HG02571 (cell line): ENCODE results near the gene CLCN2.

Experiments
- ATAC-seq: cut with Tn5 transposase; IDR thresholded peaks from one replicate; pipeline ENCODE4 v1.9.1; 2021; ENCODE audit warnings: mild to moderate bottlenecking, moderate library complexity; ENCODE audit not compliant: unreplicated experiment

Gene CLCN2

GRCh38 chr3:184381261-184382224 is 20.1 kb upstream of the CLCN2 start:
- no peak for ATAC-seq

GRCh38 chr3:184380627-184381260 is 19.3 kb upstream of the CLCN2 start:
- ATAC-seq, result no peak

GRCh38 chr3:184380185-184380626 is 18.8 kb upstream of the CLCN2 start:
- no peak for ATAC-seq

DNA sequence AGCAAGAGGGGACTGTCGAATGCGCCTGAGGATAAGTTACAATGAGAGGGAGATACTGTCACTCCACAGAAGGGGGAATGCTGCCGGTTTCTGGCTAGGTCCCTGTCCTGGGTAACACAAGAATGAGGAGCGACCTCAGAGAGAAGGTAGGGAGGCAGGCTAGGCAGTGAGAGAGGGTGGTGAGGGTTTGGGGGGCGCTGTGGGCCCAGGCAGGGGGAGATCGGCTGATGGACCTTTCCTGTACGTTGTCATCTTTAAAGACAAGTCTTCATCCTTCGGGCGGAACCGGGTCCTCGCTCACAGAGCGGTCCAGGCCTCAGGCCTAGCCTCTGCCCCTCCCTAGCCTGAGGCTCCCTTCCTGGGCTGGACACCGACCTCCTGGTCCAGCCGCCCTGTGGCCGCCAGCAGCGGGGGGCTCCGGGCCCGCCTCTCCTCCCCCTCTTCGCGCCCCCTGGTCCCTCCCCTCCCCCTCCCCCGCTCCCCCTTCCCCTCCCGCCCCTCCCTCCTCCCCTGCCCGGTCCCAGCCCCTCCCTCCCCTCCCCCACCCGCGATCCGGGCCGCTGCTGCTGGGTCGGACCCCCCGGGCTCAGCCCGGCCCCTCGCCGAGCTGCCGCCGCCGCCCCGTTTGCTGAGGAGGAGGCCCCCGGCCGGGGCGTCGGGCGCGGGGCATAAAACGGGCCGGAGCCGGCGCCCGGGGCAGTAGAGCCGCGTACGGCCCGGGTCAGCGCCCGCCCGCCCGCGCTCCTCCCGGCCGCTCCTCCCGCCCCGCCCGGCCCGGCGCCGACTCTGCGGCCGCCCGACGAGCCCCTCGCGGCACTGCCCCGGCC is 18.2 kb upstream of the CLCN2 start, which contains the start of gene CHRD:
Gene CHRD, plus strand, starts transcription at position 697 of the 827 bp plus-strand sequence. CDS start 265 bp downstream, outside the sequence.
- no peak for ATAC-seq

GRCh38 chr3:184378651-184379357 is 17.4 kb upstream of the CLCN2 start:
- no peak for ATAC-seq

DNA sequence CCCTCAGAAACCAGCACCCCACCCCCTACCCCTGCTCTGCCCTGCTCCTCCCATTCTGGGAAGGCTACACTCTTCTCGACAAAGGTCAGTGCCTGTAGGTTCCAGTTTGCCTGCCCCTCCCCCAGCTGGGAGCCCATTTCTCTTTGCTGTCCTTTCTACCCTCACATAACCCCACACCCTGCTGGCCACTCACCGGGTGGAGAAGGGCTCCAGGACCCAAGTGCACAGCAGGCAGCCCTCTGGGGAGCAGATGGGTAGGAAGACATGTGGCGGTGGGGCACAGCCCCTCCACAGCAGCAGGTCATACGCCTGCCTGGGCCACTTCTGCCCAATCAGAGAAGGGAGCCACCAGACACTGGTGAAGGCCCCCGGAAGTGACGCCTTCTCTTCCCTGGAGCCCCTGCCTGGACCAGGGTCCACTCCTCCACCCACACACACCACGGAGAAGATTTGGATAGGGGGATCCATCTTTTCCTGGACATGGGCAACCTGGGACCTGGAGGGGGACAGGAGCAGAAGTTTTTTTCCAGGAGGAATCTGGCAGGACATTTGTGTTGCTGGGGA is 16.6 kb upstream of the CLCN2 start, which contains the start of gene THPO:
Gene THPO, minus strand, starts transcription at position 326 of the 564 bp plus-strand sequence. CDS start 1,948 bp downstream, outside the sequence.
- ATAC-seq, result no peak

DNA sequence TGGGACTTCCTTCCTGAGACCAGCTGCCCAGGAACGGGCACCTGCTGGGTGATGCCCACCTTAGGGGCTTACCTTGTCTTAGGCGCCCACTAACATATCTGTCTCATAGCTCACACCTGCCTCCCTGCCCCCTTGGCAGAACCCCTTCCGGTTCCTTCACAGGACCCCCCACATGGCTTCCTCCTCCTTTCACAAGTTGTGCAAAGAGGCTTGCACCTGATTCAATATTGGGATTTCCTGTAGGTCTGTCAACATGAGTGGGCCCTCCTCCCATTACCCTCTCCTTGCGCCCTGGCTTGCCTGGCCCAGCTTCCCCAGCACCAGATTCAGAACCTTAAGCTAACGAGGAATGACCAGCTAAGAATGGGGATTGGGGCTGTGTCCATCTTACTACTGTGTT is 16.0 kb upstream of the CLCN2 start:
- ATAC-seq, result no peak

DNA sequence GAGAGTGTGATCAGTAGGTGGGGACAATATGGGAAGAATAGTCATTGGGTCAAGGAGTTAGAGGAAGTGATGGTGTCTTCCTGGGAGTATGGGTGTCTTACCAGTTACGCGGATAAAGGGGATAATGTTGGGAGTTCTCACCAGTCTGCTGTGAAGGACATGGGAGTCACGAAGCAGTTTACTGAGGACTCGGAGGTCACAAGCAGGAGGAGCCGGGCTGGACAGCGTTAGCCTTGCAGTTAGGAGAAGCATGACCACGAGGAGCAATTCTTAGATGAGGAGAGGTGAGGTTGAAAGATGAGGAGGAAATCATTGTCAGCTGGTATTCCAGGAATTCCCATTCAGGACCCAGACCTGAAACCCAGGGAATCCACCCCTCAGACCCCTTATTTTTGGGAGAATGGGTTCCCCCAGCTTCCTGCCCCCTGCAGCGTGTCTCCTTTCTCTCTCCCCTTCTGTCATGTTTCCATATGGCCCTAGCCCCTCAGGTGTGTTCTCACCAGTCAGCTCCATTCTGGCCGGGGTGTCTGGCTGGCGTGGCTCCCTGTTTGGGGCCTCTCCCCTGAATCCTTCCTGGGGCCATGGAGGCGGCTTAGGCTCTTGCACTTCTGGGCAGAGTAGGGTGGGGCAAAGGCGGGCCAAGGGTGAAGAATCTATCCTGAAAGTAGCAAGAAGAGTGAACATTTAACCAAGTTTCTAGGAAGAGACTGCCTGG is 14.5 kb upstream of the CLCN2 start:
- no peak for ATAC-seq

DNA sequence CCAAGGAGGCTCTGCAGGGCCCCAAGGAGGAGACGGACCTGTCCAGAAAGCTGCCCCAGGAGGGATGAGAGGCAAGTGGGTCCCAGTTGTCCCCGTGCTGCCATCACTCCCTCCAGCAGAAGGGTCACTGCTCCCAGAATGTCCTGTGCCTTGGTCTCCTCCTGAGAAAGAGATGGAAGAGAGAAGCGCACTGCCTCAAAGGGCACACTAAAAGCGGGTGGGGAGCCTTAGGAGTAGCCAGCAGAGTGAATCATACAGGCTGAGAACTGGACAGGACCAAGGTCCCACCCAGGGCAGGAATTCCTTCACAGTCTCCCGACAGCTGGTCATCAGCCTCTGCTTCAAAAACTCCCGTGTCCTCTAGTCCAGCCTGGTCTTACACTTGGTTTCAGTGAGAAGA is 12.0 kb upstream of the CLCN2 start:
- ATAC-seq, result no peak

DNA sequence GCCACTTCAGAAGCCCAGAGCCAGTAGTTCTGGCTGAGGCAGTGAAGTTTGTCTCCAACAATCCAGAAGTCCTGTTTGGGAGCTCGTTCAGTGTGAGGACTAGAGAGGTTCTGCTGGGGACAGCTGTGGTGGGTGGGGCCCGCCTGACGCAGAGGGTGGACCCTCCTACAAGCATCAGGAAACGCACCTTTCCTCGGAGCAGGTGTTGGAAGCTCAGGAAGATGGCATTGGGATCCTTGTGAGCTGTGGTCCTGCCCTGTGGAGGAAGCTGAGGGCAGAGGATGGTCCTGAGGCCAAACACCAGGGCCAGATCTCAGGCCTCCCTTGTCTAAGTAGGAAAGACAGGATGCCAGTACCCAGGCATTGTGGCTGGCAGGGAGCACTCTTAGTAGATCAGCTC is 11.5 kb upstream of the CLCN2 start:
- ATAC-seq, result no peak

DNA sequence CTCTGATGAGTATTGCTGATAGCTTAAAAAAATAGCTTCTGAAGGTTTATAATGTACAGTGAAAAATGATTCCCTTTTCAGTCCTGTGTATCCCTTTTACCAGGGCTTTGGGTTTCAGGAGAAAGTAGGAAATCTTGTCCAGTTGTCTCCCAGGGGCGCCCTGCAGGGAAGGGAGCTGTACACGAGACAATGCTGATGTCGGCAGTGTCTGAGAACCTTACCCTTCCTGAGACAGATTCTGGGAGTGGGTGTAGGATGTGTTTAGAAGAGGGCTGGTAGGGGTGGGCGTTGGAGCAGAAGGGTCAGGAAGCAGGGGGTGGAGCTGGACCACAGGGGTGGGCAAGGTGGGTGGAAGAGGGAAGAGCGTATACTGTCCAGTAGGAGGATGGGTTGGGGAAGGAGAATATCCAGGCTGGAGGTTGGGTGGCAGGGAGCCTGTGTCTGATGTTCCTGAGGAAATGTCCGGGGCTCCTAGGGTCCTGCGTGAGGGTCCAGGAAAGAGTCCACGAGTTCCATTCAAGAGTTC is 11.0 kb upstream of the CLCN2 start:
- ATAC-seq, result no peak

- no peak for ATAC-seq
These were observed 10.2 kb upstream of the CLCN2 start for GRCh38 chr3:184371570-184372018.

- ATAC-seq, result no peak
These were observed 7.3 kb upstream of the CLCN2 start for GRCh38 chr3:184368586-184369183.

DNA sequence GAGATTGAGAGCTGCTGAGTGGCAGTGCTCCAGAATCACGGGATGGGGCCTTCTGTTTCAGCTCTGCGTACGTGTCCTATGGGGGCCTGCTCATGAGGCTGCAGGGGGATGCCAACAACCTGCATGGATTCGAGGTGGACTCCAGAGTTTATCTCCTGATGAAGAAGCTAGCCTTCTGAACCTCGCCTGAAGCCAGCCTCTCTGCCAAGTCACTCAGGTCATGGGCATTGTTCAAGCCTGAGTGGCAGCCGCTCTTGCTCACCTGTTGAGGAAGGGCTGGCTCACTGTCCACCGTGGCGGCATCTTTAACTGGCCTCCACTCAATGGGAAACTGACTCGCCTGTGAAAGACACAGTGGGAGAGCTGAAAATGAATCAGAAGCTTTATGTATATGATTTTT is 6.7 kb upstream of the CLCN2 start:
- no peak for ATAC-seq

GRCh38 chr3:184366619-184367289 is 5.3 kb upstream of the CLCN2 start:
- ATAC-seq, result no peak

DNA sequence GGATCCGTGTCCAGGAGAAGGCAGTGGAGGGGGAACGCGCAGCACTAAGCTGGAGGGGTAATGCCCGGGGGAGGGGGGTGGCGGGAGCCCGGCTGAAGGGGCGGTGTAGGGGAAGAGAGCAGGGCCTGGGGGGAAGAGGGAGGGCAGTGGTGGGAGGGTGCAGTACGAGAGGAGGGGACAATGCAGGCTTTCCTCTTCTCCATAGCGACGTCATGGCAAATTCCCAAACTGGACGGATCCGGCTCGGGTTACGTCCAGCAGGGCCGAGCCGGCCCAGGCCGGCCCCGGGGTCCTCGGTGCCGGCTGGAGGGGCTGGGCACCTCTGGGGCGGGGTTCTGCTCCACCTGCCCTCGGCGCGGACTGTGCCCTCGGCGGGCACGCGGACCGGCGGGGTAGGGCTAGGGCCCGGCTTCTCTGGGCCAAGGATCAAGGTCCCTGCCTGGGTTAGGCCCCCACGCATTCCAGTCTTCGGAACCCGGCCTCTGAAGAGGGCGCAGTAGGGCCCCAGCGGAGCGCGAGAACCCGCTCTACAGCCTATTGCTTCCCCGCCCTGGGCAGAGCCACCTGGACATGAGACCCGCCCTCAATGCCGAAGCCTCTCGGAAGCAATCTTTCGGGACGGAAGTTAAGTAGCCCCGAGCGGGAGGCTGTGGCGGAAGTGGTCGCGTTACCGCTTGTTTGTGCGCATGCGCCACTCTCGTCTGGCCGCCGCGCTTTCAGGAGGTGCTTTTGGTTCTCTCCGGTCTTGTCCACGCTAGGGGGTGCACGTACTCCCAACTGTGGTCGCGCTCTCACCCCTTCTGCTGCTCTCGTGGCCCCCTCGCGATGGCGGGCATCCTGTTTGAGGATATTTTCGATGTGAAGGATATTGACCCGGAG is 1.5 kb upstream of the CLCN2 start:
- ATAC-seq, result peak; percentile 87
